Spleen (tissue), 7 donors: ENCODE data around the gene AFTPH.

Experiments used
- POLR2A ChIP-seq, 3 donors: fragments of 450-650 bp; IDR thresholded peaks; one replicate each; pipeline ENCODE4 v1.5.1; 2017; ENCODE audit warnings: antibody characterized with exemption in 3 of 3, mild to moderate bottlenecking in 1 of 3
- POLR2AphosphoS5 ChIP-seq, 3 donors: sonication (generic); formaldehyde crosslinking; IDR thresholded peaks; one replicate each; pipeline ENCODE4 v1.5.1; 2017; ENCODE audit warnings: antibody characterized with exemption in 3 of 3
- TF ChIP-seq, protein P1 (sequence below), 11 experiments: fragments of 200-600 bp in 7 of 11; fragments of 450-650 bp in 4 of 11; sonication (generic) in 4 of 11; IDR thresholded peaks in 8 of 11; conservative IDR thresholded peaks in 3 of 11; 1 replicate in 7 of 11; 2 replicates in 4 of 11; pipeline versions ENCODE4 v1.4.0 to v1.8.0; 2016 to 2021; ENCODE audit warnings: antibody characterized with exemption in 11 of 11, inconsistent platforms in 4 of 11, mild to moderate bottlenecking in 1 of 11
- donor health status: DM: no; HTN: no; CAD: no; lungs with moderate emphysema.
- donor health status: DM: no; HTN: no; CAD: no.
- donor health status: DM: no; HTN: no; CAD: no.

GRCh38 chr2:64562148-64562784 lies 38.1 kb downstream of the AFTPH start:
- TF ChIP-seq, protein P1, sequence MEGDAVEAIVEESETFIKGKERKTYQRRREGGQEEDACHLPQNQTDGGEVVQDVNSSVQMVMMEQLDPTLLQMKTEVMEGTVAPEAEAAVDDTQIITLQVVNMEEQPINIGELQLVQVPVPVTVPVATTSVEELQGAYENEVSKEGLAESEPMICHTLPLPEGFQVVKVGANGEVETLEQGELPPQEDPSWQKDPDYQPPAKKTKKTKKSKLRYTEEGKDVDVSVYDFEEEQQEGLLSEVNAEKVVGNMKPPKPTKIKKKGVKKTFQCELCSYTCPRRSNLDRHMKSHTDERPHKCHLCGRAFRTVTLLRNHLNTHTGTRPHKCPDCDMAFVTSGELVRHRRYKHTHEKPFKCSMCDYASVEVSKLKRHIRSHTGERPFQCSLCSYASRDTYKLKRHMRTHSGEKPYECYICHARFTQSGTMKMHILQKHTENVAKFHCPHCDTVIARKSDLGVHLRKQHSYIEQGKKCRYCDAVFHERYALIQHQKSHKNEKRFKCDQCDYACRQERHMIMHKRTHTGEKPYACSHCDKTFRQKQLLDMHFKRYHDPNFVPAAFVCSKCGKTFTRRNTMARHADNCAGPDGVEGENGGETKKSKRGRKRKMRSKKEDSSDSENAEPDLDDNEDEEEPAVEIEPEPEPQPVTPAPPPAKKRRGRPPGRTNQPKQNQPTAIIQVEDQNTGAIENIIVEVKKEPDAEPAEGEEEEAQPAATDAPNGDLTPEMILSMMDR (IDR thresholded peaks at IDR 0.05 in 8 of 11, conservative IDR thresholded peaks at IDR 0.05 in 3 of 11): peak in 8 of 11 experiments; percentile 11 to 61 (median 34)
- no peak for TF ChIP-seq POLR2AphosphoS5 (IDR thresholded peaks at IDR 0.05)
- no peak for TF ChIP-seq POLR2A (IDR thresholded peaks at IDR 0.05)
